H9 (cell line): Measurements from ENCODE around the gene GNA12. TPM values are rescaled to one million over a fixed set of nuclear protein-coding genes. Genes with fewer than 3 reads are reported as not detected.

ENCODE experiments used
- DNase-seq: peaks from one replicate; pipeline ENCODE4 v3.0.0-alpha.2; 2017
- H2AFZ ChIP-seq: one replicate; pipeline ENCODE4 v1.6.1; 2013; ENCODE audit warnings: mild to moderate bottlenecking, low read length, control low read depth, moderate library complexity
- H2AK5ac ChIP-seq: 2 replicates; pipeline ENCODE4 v1.6.1; 2013; ENCODE audit warnings: low read length, control low read depth, mixed read lengths; ENCODE audit not compliant: insufficient read length
- H2BK120ac ChIP-seq: one replicate; pipeline ENCODE4 v1.6.1; 2013; ENCODE audit warnings: low read depth, mild to moderate bottlenecking, low read length, control low read depth, inconsistent platforms; ENCODE audit not compliant: poor library complexity, severe bottlenecking
- H2BK12ac ChIP-seq: 2 replicates; pipeline ENCODE4 v1.6.1; 2013; ENCODE audit warnings: low read length, control low read depth, mixed read lengths, low read depth; ENCODE audit not compliant: insufficient read length
- H2BK15ac ChIP-seq: 2 replicates; pipeline ENCODE4 v1.6.1; 2013; ENCODE audit warnings: low read depth, low read length, control low read depth
- H2BK20ac ChIP-seq: one replicate; pipeline ENCODE4 v1.6.1; 2013; ENCODE audit warnings: low read depth, mild to moderate bottlenecking, low read length, control low read depth, inconsistent platforms; ENCODE audit not compliant: poor library complexity, severe bottlenecking
- H2BK5ac ChIP-seq: 2 replicates; pipeline ENCODE4 v1.6.1; 2013; ENCODE audit warnings: low read length, control low read depth, mixed read lengths; ENCODE audit not compliant: insufficient read length
- H3K14ac ChIP-seq: 2 replicates; pipeline ENCODE4 v1.6.1; 2013; ENCODE audit warnings: low read length, control low read depth; ENCODE audit not compliant: insufficient read depth
- H3K18ac ChIP-seq: 2 replicates; pipeline ENCODE4 v1.6.1; 2013; ENCODE audit warnings: low read depth, mild to moderate bottlenecking, mixed read lengths, low read length, control low read depth; ENCODE audit not compliant: insufficient read length
- H3K23ac ChIP-seq: 2 replicates; pipeline ENCODE4 v1.6.1; 2013; ENCODE audit warnings: low read length, control low read depth, mixed read lengths, low read depth; ENCODE audit not compliant: insufficient read length
- H3K23me2 ChIP-seq: 2 replicates; pipeline ENCODE4 v1.6.1; 2013; ENCODE audit warnings: low read depth, mild to moderate bottlenecking, mixed read lengths, low read length, control low read depth; ENCODE audit not compliant: insufficient read length, poor library complexity, severe bottlenecking
- H3K27ac ChIP-seq: 2 replicates; pipeline ENCODE4 v1.5.1; 2013; ENCODE audit warnings: low read length, control low read depth, mixed read lengths, low read depth; ENCODE audit not compliant: insufficient read length
- H3K27me3 ChIP-seq: 2 replicates; pipeline ENCODE4 v1.6.1; 2013; ENCODE audit warnings: low read length, control low read depth, inconsistent platforms; ENCODE audit not compliant: insufficient read depth
- H3K4ac ChIP-seq: 2 replicates; pipeline ENCODE4 v1.6.1; 2013; ENCODE audit warnings: low read depth, mild to moderate bottlenecking, control low read depth, inconsistent platforms, low read length, moderate library complexity
- H3K4me1 ChIP-seq: 2 replicates; pipeline ENCODE4 v1.6.1; 2013; ENCODE audit warnings: low read length, control low read depth, inconsistent platforms; ENCODE audit not compliant: insufficient read depth
- H3K4me2 ChIP-seq: 2 replicates; pipeline ENCODE4 v1.6.1; 2013; ENCODE audit warnings: low read length, control low read depth, mixed read lengths; ENCODE audit not compliant: insufficient read length, insufficient read depth
- H3K56ac ChIP-seq: 2 replicates; pipeline ENCODE4 v1.6.1; 2013; ENCODE audit warnings: low read depth, mild to moderate bottlenecking, mixed read lengths, low read length, control low read depth; ENCODE audit not compliant: insufficient read length
- H3K79me1 ChIP-seq: 2 replicates; pipeline ENCODE4 v1.6.1; 2013; ENCODE audit warnings: low read depth, mild to moderate bottlenecking, moderate library complexity, low read length, control low read depth, inconsistent platforms; ENCODE audit not compliant: insufficient read depth, poor library complexity, severe bottlenecking
- H3K79me2 ChIP-seq: 2 replicates; pipeline ENCODE4 v1.6.1; 2013; ENCODE audit warnings: low read length, control low read depth, inconsistent platforms; ENCODE audit not compliant: insufficient read depth
- H3K9ac ChIP-seq: 2 replicates; pipeline ENCODE4 v1.6.1; 2013; ENCODE audit warnings: low read length, control low read depth, mixed read lengths; ENCODE audit not compliant: insufficient read length; ENCODE audit errors: extremely low read depth
- H3K9me3 ChIP-seq: one replicate; pipeline ENCODE4 v1.6.1; 2013; ENCODE audit warnings: low read depth, low read length, inconsistent platforms; ENCODE audit not compliant: control insufficient read depth
- H3T11ph ChIP-seq: one replicate; pipeline ENCODE4 v1.6.1; 2013; ENCODE audit warnings: mild to moderate bottlenecking, low read length, control low read depth, inconsistent platforms
- H4K20me1 ChIP-seq: one replicate; pipeline ENCODE4 v1.6.1; 2013; ENCODE audit not compliant: control insufficient read depth, insufficient read length, insufficient read depth
- H4K5ac ChIP-seq: 2 replicates; pipeline ENCODE4 v1.6.1; 2013; ENCODE audit warnings: low read depth, mild to moderate bottlenecking, mixed read lengths, low read length, control low read depth; ENCODE audit not compliant: insufficient read length
- H4K8ac ChIP-seq: replicated peaks from 2 replicates; pipeline ENCODE4 v1.6.1; 2013; ENCODE audit warnings: low read length, control low read depth, mixed read lengths, low read depth; ENCODE audit not compliant: insufficient read length
- H4K91ac ChIP-seq: 2 replicates; pipeline ENCODE4 v1.6.1; 2013; ENCODE audit warnings: low read depth, mild to moderate bottlenecking, moderate library complexity, mixed read lengths, low read length, control low read depth; ENCODE audit not compliant: insufficient read length
- H3K27ac Mint-ChIP-seq, 3 experiments: 2 replicates in 2 of 3; 3 replicates in 1 of 3; pipeline ENCODE4 v1.8.0; 2020 to 2021; ENCODE audit warnings: mixed read lengths in 3 of 3, mild to moderate bottlenecking in 1 of 3, moderate library complexity in 1 of 3
- H3K27me3 Mint-ChIP-seq: 2 replicates; pipeline ENCODE4 v1.8.0; 2021; ENCODE audit warnings: low read depth, mild to moderate bottlenecking, moderate library complexity, mixed read lengths
- H3K36me3 Mint-ChIP-seq, 3 experiments: 2 replicates in 2 of 3; 3 replicates in 1 of 3; pipeline ENCODE4 v1.8.0; 2020 to 2021; ENCODE audit warnings: low read depth in 3 of 3, mixed read lengths in 3 of 3; ENCODE audit not compliant: insufficient read depth in 1 of 3
- H3K4me1 Mint-ChIP-seq, 2 experiments: 2 replicates each; pipeline ENCODE4 v1.8.0; 2020; ENCODE audit warnings: mixed read lengths in 2 of 2
- H3K4me3 Mint-ChIP-seq, 2 experiments: 2 replicates in 1 of 2; 3 replicates in 1 of 2; pipeline ENCODE4 v1.8.0; 2020 to 2021; ENCODE audit warnings: mild to moderate bottlenecking in 2 of 2, mixed read lengths in 2 of 2, moderate library complexity in 1 of 2
- H3K9me3 Mint-ChIP-seq, 2 experiments: 2 replicates in 1 of 2; 3 replicates in 1 of 2; pipeline ENCODE4 v1.8.0; 2020; ENCODE audit warnings: mild to moderate bottlenecking in 2 of 2, mixed read lengths in 2 of 2, moderate library complexity in 1 of 2
- CTCF ChIP-seq: fragments of 200-600 bp; sonication (generic); conservative IDR thresholded peaks from 3 replicates; pipeline ENCODE4 v1.8.0; 2021; ENCODE audit warnings: antibody characterized with exemption, mild to moderate bottlenecking
- WGBS: extraction: QIAGEN DNeasy Blood & Tissue Kit; methylation state at CpG from one replicate; pipeline ENCODE4 v1.1.7; 2013; ENCODE audit warnings: missing lambda C conversion rate, low lambda C conversion rate, mixed read lengths; ENCODE audit not compliant: insufficient read length; ENCODE audit errors: extremely low coverage; 5-methylcytosine and 5-hydroxymethylcytosine counted together
- total RNA-seq: library from RNA; stranded (reverse); gene quantifications from 2 replicates; pipeline ENCODE4 v1.2.1, GENCODE V29; 2021

GNA12 gene
- total RNA-seq, 1 experiment from 2014 or later, result 60.2 TPM

GRCh38 chr7:2869981-2870380, 25.9 kb upstream of the GNA12 start:
- Histone ChIP-seq H3K4ac (no peak overlapping the region), H3K79me1 (no peaks in the 10 kb centered on the region), H3K79me2 (no peaks in the 10 kb centered on the region), H3K4me2 (no peak overlapping the region), H2BK5ac (no peak overlapping the region), H3K27me3 (no peaks in the 10 kb centered on the region), H3K27ac (no peak overlapping the region), H2AFZ (no peak overlapping the region), H3K56ac (no peak overlapping the region), H4K91ac (no peak overlapping the region), H2BK20ac (no peak overlapping the region), H2BK12ac (no peak overlapping the region), H3K9ac (no peak overlapping the region), H3K23ac (no peak overlapping the region), H2BK120ac (no peak overlapping the region), H3K18ac (no peak overlapping the region), H4K20me1 (no peaks in the 10 kb centered on the region), H3T11ph (no peak overlapping the region), H3K23me2 (no peaks in the 10 kb centered on the region), H4K8ac (no peak overlapping the region), H4K5ac (no peak overlapping the region), H3K9me3 (no peaks in the 10 kb centered on the region), H2AK5ac (no peak overlapping the region), H3K4me1 (peaks cover 4% of the 10 kb centered on the region; the same call in 1 of the 2 replicates), H2BK15ac (no peak overlapping the region), H3K14ac (no peak overlapping the region; the same call in 1 of the 2 replicates)
- H3K27ac Mint-ChIP-seq, result peak overlapping the region; percentile 5 to 93 (median 24); a peak in 2 of 7 replicates
- no CpG with 5 or more reads among the region's 15 CpGs for WGBS
- no peak overlapping the region for H3K4me3 Mint-ChIP-seq
- DNase-seq, result no peak
- TF ChIP-seq CTCF, result no peak
- no peaks in the 10 kb centered on the region for H3K27me3 Mint-ChIP-seq
- H3K9me3 Mint-ChIP-seq, result no peaks in the 10 kb centered on the region; a peak in 1 of 5 replicates
- H3K36me3 Mint-ChIP-seq, result no peaks in the 10 kb centered on the region
- H3K4me1 Mint-ChIP-seq, result peaks cover 20 to 36% of the 10 kb centered on the region in 2 experiments
